Kidney tubule cell (primary cell): ENCODE results near the gene HMGCS2.
"Not testable (repeated sequence)": the region's sequence is repeated elsewhere in the genome, so short reads cannot be mapped to it uniquely, and the experiment has no call there.

Experiments
- DNase-seq: peaks from one replicate; pipeline ENCODE4 v3.0.0-alpha.2; 2018; ENCODE audit warnings: low spot score

HMGCS2 gene

DNA sequence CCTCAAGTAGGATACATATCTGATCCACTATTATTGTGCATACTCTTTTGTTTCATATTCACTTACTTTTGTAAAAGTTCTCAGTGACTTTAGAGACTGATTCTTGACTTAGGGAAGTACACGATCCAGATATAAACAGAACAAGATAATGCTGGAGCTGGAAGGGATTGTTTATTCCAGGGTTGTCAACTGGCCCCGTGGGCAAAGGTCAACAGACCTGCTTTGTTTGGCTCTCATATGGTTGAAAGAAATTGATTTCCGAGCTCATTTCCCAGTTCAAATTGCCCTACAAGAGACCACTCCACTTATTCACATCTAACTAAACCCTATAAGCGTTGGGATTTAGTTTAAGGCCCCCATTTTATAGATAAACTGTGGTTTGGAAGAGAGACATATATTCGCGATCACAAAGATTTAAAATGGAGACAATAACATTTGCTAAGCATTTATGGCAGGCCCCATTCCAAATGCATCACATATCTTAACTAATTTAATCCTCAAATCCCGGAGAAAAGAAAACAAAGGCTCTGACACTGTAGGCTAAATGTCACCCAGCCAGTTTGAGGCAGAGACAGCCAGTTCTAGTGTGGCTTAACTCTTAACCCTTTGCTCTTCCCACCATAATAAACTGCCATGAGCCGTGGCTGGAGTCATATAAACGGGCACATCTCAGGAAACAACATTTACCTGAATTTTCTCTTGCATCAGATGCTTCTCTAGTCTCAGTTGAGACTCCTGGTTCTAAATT is 21.9 kb upstream of the HMGCS2 start:
- DNase-seq, result no peak

DNA sequence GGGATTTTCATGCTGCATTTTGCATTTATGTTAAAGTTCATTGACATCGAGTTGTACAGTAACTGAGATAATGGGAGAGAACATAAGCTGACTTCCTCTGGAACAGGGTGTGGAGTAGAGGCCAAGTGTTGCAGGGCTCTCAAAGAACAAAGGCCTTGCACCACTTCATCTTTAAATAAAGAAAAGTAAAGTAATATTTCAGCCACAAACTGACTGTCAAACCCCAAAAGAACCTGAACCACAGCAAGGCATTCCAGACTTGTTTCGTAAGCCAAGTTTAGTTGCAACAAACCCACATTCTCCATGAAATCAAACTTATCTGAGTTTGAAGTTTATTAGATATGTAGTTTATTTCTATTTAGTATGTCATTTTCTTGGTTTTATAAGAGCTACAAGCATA is 19.1 kb upstream of the HMGCS2 start:
- DNase-seq, result no peak

DNA sequence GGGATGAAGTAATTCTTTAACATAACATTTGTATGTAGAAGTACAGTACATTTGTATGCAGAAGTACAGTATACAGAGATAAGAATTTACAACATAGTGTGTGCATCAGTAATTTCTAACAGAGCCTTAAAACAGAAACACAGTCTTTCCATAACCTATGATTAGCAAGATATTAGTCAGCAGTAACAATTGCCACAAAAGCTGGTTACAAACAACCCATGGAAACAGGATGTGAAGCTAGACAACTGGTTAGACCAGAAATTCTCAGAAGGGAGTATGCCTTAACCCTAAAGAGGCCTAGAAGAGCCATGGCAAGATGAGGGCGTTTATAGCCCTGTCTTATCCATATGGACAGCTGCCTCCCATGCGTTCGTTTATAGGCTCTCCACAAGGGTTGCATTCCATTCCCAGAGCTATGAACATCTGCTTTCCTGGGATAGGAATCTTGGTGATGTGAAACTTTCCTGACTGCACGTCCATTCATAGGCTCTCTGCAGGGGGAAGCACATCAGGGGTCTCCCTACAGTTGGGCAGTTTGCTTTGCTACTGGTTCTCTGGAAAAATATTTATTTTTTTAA is 17.9 kb upstream of the HMGCS2 start:
- peak; percentile 13 for DNase-seq

DNA sequence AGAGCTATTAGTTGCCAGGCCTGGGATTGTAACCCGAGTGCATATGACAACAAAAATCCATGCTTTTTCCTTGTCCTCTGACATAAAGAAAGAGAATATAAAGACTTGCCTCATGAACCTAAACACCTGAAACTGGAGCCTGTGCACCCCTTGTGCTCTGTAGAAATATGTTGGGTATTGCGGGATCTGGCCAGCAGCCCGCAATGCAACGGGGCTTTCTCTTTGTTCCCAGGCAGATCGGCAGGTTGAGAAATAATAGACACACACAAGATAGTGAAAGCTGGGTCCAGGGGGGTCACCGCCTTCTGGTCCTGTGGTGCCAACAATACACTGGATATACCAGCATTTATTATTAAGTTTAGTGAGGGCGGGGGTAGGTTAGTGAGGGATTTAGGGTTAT is 17.3 kb upstream of the HMGCS2 start:
- not testable (repeated sequence) for DNase-seq

GRCh38 chr1:119784191-119784781 is 15.6 kb upstream of the HMGCS2 start:
- DNase-seq, result no peak

DNA sequence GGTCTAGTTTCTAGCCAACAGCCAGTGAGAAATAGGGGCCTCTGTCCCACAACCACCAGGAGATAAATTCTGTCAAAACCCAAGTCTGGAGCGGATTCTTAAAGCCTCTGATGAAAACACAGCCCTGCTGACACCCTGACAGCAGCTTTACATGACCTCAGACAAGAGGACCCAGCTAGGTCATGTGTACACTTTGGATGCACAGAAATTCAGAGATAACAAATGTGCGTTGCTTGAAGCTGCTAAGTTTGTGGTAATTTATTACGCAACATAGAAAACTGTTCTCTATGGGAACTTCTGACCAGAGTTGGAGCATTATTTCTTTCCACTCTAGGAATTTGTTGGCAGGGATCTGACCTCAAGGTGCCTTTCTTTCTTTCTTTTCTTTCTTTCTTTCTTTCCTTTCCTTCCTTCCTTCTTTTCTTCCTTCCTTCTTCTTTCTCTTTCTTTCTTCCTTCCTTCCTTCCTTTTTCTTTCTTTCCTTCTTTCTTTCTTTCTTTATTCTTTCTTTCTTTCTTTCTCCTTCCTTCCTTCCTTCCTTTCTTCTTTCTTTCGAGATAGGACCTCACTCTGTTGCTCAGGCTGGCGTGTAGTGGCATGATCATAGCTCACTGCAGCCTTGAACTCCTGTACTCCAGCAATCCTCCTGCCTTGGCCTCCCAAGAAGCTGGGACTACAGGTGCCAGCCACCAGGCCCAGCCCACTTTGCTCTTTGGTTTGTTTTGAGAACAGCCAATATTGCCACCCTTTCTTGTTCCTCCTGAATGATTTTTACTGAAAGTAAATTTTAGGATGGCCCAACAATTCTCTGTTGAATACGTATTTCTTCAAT is 14.9 kb upstream of the HMGCS2 start:
- DNase-seq, result no peak

DNA sequence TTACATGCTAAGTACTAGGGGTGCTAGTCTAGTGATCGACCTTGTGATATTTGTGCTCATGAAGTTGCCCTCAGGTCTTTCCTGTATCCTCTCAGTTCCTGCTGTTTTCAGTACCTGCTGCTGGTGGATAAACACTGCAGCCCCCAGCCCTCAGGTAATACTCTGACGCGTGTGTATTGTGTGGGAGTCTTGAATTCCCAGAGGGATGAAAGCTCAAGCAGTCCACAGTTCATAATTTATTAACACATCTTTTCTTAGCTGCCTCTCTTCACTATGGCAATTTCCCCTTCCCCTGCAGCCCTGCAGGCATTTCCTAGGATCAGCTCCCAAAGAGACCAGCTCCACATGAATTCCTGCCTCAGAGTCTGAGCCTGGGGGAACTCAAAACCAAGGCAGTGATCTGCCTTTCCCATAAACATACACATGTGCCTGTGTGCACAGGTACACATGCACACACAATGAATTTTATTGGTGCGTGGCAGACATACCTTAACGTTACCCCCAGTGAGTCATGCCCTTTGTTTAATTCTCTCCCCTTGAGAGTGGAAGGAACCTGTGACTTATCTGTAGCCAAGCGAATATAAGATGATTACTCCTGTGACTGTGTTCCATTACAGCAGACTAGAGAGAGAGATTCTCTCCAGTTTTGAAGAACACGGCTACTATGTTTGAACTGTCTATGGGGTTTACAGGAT is 14.1 kb upstream of the HMGCS2 start:
- peak; percentile 68 for DNase-seq

- no peak for DNase-seq
Measured at GRCh38 chr1:119781434-119782210, 12.9 kb upstream of the HMGCS2 start.

DNA sequence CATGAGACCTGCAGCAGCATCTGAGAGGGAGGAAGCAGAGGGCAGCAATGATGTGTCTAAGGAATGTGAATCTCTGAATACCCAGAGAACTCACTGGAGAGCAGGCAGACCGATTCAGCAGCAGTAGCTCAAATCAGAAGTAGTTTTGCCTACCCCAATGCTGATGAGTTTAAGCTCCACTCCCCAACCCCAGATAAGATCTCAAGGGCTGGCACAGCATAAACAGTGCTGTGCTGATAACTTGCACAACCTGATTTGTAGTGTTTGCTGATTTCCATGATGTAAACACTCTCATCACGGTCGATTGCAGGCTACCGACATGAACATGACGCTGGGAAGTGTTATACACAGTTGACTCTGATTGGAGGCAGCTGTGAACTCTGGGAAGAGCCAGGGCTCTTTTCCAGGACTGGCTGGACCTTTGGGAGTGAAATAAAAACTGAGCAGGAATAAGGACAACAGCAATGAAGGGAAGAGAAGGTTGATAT is 11.2 kb upstream of the HMGCS2 start:
- DNase-seq, result peak; percentile 42

DNA sequence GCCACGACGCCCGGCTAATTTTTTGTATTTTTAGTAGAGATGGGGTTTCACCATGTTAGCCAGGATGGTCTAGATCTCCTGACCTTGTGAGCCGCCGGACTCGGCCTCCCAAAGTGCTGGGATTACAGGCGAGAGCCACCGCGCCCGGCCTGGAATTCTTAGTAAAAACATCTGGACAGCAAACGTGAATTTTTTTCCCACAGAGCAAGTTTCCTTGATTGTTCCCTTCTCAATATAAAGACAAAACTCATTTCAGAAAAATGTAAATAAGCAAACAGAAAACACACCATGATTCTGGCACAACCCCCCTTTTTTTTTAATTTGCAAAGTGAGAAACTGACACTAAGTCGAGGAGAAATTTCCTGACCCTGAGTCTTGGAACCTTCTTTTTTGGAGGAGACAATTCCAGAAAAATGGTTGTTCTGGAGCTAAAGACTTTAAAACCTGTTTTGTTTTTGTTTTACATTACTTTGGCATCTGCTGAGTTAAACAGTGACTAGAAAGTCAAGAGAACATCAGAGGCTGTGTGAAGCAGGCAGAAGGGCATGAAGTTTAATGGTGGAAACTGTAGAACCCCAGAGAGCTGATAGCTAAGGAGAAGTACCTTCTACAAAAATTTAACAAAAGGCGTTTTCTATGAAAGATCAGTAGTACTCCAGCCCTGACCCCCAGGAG is 10.3 kb upstream of the HMGCS2 start:
- no peak for DNase-seq

DNA sequence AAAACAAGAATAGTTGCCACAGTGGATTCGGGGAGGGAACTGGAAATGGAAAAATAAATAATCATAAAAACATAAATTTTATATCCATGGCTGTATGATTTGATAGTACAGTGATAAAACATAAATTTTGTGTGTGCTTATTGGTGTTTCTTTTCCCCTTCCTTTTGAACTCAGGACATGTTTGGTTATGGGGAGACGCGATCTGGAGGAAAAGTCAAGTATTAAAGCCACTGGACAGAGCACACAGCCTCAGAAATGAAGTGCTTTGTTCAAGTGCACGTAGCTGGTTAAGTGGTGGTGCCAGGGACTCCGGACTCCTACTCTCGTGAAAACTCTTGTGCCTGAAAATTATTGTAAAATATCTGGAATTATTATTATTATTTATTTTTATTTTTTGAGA is 9.7 kb upstream of the HMGCS2 start:
- no peak for DNase-seq

DNA sequence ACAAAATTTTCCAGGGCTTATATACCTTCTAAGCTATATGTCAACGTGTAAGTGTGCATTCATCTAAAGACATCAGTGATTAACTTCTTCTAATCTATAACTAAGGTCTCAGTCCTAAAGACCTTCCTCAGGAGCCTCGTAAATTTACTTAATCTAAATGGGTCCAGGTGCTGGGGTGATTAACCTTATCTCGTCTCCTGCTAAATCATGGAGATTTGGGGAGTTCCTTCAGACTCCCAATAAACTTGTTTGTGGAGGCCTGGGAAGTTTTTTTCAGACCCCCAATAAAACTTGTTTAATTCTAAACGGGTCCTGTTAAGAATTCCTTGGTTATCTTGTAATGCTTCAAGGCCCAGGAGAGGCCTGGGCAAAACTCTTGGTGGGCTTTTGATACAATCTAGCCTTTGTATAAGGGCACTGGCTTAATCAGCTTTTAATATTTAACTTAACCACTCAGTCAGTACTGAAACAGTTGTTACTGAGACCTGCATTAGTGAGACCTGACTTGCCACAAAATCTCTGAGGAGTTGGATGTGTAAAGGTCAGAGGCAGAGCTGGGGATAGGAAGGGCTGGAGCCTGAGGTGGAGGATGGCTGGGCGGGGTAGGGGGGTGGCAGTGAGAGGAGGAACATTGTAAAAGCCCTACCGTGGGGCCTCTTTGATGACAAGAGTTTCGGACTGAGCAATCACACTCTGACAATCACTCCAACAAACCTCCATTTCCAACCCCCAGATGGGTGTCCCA is 6.2 kb upstream of the HMGCS2 start:
- DNase-seq, result peak; percentile 61

GRCh38 chr1:119773711-119774241 is 5.1 kb upstream of the HMGCS2 start:
- DNase-seq, result peak; percentile 11

DNA sequence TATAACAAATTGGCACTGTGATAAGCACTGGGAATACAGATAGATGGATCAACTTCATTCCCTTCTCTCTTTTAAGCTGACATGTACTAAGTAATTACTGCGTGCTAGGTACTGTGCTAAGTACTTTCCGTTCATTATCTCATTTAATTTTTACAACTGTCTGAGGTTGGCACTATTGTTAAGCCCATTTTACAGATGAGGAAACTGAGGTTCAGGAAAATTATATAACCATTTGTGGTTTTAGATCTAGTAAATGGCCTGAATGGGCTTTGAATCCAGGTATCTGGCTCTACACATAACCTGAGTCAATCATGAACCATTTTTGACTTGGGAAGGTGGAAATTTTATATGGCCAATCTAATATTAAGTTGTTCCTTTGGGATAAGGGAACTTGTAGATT is 3.6 kb upstream of the HMGCS2 start:
- DNase-seq, result no peak

DNA sequence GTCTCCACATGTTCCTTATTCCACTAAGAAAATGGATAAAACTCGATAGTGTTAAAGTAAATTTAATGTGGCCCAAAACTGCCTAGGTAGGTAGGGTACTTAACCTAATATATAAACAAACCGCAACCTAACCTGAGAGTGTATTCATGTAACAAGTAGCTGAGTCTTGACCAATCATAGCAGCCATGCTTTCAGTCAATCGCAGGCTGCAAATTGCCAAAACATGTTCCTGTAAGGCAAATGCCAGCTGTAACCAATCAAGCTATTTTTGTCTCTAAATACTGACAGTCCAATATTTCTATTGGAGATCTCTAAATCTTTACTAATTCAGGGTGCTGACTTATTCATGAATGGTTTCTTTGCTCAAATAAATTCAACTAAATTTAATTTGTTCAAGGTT is 3.1 kb upstream of the HMGCS2 start:
- no peak for DNase-seq

DNA sequence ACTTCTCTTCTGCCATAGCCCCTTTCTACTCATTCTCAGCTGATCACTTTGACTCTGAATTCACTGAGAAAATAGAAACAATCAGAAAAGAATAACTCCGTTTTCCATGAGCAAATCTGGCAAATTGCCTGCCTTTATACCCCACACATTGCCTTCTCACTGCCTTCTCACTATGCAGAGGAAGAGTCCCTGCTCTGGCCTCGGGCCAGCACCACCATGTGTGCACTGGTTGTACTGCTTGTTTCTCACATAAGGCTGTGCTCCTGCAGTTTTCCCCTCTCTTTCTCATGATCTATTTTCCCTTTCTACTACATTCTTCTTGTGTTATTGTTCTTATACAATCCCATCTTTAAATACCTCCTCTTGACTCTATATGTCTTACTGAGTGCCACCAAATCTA is 2.3 kb upstream of the HMGCS2 start:
- DNase-seq, result peak; percentile 26

DNA sequence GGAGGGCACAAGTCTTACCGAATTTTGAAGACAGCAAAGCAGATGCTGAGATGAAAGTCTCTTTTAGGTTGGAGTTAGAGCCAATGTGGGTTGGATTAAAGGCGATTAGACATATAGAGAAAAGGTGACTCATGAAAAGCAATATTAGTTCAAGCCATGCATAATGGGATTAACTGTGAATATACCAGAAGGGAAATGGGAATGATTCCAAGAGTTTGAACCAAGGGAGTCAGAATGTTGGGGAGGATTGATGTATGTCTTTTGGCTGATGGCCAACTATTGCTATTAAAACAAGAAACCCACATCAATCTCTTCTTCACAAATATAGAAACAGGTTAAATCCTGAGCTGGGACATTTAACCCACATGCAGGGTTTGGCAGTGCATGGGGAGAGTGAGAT is 1.2 kb downstream of the HMGCS2 start:
- DNase-seq, result no peak

GRCh38 chr1:119766374-119766794 is 2.3 kb downstream of the HMGCS2 start:
- DNase-seq, result no peak

GRCh38 chr1:119764220-119764619 is 4.5 kb downstream of the HMGCS2 start:
- DNase-seq, result no peak

- no peak for DNase-seq
Measured at GRCh38 chr1:119762953-119763352, 5.8 kb downstream of the HMGCS2 start.
